ENCODE data around the gene CDC20B. TPM values are rescaled to one million over a fixed set of nuclear protein-coding genes. Genes with fewer than 3 reads are reported as not detected.
A peak's percentile ranks its signal among the peaks of the same experiment; 100 is the strongest.

The CDC20B gene
- polyA plus RNA-seq, 1 experiment, result not detected

DNA sequence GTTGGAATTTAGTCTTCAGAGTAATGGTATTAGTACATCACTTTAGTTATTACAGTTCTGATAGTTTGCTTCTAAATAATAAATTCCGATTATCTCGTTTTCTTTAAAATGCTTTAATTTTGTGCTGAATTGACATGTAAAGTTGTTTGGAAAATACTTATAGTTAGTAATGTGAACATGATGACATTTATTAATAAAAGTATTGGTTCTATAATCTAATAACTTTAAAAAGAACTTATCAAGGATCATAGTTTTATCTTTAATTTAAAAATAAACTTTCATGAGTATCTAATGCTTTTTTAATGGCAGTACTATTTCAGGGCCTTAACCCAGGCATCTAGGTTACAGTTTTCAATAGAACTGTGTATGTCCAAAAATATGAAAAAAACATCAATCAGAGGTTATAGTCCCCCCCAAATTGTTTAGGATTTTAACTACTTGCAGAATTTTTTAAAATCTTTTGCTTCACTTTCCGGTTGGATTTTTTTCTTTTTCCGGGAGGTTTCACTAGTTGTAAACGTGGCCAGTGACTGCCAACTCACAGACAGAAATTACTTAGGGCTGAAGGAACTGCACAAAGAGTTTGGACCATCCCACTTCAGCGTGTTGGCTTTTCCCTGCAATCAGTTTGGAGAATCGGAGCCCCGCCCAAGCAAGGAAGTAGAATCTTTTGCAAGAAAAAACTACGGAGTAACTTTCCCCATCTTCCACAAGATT, 12.3 kb downstream of the CDC20B start:
- ChIA-PET POLR2A (interaction anchor here (1.1 to 1.4 kb wide), 5 partner anchors 175 to 295 kb away, joined by 3 to 12 read pairs (median 5); partner anchors contain the start of gene ESM1), CTCF (interaction anchor here (0.5 to 3.1 kb wide), 30 partner anchors 9 to 671 kb away, joined by 3 to 85 read pairs (median 4); no protein-coding TSS in a partner anchor)
- DNase-seq (ENCODE audit: low read depth, low spot score), result peak; percentile 93
- TF ChIP-seq, protein P1, sequence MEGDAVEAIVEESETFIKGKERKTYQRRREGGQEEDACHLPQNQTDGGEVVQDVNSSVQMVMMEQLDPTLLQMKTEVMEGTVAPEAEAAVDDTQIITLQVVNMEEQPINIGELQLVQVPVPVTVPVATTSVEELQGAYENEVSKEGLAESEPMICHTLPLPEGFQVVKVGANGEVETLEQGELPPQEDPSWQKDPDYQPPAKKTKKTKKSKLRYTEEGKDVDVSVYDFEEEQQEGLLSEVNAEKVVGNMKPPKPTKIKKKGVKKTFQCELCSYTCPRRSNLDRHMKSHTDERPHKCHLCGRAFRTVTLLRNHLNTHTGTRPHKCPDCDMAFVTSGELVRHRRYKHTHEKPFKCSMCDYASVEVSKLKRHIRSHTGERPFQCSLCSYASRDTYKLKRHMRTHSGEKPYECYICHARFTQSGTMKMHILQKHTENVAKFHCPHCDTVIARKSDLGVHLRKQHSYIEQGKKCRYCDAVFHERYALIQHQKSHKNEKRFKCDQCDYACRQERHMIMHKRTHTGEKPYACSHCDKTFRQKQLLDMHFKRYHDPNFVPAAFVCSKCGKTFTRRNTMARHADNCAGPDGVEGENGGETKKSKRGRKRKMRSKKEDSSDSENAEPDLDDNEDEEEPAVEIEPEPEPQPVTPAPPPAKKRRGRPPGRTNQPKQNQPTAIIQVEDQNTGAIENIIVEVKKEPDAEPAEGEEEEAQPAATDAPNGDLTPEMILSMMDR (IDR thresholded peaks at IDR 0.05; ENCODE audit: low read depth, low read length), result no peak
- no peaks in the 10 kb centered on the region for H3K9me3 ChIP-seq (ENCODE audit: control insufficient read depth, insufficient read depth, low read length)
- H3K4me3 ChIP-seq (ENCODE audit: low read depth, low read length), result peak overlapping the region; percentile 78
- H3K27ac ChIP-seq (ENCODE audit: low read depth, low read length), result peak overlapping the region; percentile 63
- no peaks in the 10 kb centered on the region for H3K27me3 ChIP-seq (ENCODE audit: control insufficient read depth, insufficient read depth, low read length)

DNA sequence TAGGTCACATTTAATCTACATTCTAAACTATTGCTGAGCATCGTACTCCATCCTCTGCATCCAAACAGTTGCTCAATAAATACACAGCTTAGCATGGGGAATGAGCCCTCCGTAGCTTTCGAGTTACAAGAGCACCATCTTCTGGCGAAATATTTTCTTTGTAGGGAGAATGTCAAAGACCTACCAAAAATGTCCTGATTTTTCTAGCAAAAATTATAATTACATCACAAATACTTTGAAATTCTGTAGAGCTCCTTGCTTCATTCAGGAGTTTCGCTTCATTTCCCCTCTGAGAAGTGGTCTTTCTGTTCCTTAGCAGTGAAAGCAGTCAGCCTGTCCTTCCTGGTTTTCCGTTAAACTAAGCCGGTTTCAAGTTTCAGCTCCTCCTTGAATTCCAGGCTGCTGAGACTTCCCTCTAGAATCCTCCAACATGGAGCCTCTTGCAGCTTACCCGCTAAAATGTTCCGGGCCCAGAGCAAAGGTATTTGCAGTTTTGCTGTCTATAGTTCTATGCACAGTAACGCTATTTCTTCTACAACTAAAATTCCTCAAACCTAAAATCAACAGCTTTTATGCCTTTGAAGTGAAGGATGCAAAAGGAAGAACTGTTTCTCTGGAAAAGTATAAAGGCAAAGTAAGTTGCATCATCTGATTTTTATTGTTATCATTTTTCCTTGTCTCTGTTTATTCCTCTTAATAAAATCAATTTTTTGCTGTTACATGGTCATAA, 13.0 kb downstream of the CDC20B start, which contains the start of gene GPX8:
GPX8 (plus strand) TSS at position 409 of the 730 bp plus-strand sequence; CDS start at position 431, 22 bp downstream.
- peak within 1 kb of the TSS; percentile 78 for H3K4me3 ChIP-seq (ENCODE audit: low read depth, low read length)
- TF ChIP-seq, protein P1 (IDR thresholded peaks at IDR 0.05; ENCODE audit: low read depth, low read length), result peak; percentile 66
- ChIA-PET CTCF (interaction anchor here (0.5 to 3.1 kb wide), 33 partner anchors 8 to 913 kb away, joined by 3 to 85 read pairs (median 4); no protein-coding TSS in a partner anchor), POLR2A (interaction anchor here (0.6 to 1.4 kb wide), 11 partner anchors 174 to 850 kb away, joined by 3 to 12 read pairs (median 4); partner anchors contain the start of genes ARL15 and ESM1)
- peak; percentile 78 for DNase-seq (ENCODE audit: low read depth, low spot score)
- no peaks in the 10 kb centered on the region for H3K9me3 ChIP-seq (ENCODE audit: control insufficient read depth, insufficient read depth, low read length)
- peak within 1 kb of the TSS; percentile 85 for H3K27ac ChIP-seq (ENCODE audit: low read depth, low read length)
- H3K27me3 ChIP-seq (ENCODE audit: control insufficient read depth, insufficient read depth, low read length), result no peaks in the 10 kb centered on the region

DNA sequence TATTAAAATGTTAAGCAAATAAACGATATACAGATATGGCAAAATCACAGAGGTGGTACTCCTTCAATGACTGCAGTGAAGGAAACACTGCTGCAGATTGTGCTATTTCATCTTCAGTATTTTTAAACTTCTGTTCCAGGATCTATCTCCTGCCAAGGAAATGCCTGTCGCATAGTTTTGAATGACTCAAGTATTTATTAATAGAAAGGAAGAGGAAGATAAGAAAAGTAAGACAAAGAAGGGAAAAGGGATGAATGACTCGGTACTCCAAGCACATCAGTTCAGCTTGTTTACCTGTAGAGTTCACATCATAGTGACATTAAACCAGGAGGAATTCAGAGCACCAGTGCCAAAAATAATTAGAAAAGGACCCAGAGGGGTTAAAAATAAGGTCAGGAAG, 18.1 kb downstream of the CDC20B start:
- TF ChIP-seq, protein P1 (IDR thresholded peaks at IDR 0.05; ENCODE audit: low read depth, low read length), result no peak
- no peak overlapping the region for H3K27ac ChIP-seq (ENCODE audit: low read depth, low read length)
- ChIA-PET POLR2A (no interaction called here), CTCF (no interaction called here)
- H3K4me3 ChIP-seq (ENCODE audit: low read depth, low read length), result no peak overlapping the region
- no peak for DNase-seq (ENCODE audit: low read depth, low spot score)
- no peaks in the 10 kb centered on the region for H3K27me3 ChIP-seq (ENCODE audit: control insufficient read depth, insufficient read depth, low read length)
- no peaks in the 10 kb centered on the region for H3K9me3 ChIP-seq (ENCODE audit: control insufficient read depth, insufficient read depth, low read length)

DNA sequence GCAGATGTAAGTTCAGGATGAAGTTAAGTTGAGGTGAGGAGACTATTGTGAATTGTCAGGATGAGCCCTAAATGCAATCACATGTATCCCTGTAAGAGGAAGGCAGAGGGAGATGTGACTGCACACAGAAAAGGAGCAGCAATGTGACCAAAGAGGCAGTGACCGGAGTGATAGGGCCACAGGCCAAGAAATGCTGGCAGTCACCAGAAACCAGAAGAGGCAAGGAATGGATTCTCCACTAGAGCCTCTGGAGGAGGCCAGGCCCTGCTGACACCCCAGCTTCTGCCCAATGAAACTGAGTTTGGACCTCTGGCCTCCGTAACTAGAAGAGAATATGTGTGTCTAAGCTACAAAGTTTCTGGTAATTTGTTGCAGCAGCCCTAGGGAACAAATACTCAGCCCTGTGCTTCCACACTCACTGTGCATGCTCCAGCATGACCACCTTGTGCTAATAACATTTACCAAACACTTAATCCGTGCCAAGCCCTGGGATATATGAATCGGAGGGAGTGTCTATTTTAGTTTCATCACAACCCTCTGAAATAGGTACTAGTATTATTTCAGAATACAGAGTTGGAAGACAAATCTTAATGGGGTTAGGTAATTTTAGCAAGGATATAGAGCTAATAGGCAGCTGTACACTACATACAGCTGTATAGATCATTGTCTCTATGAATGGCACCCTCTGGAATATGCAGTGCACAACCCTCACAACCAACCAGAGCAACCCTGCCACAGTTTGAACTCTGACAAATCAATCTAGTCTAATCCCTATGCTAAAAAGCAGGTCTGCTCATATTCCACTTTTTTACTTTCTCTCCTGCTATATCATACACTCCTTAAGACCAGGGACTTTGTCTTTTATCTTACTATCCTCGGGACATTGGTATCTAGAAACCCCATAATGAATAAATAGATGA, 20.8 kb downstream of the CDC20B start:
- no peak overlapping the region for H3K27ac ChIP-seq (ENCODE audit: low read depth, low read length)
- CTCF ChIA-PET, result interaction anchor here (0.5 to 4.3 kb wide), 5 partner anchors 8 to 1081 kb away, joined by 3 to 33 read pairs (median 9); partner anchors contain the start of gene GPX8
- no peaks in the 10 kb centered on the region for H3K9me3 ChIP-seq (ENCODE audit: control insufficient read depth, insufficient read depth, low read length)
- DNase-seq (ENCODE audit: low read depth, low spot score), result peak; percentile 55
- no peaks in the 10 kb centered on the region for H3K27me3 ChIP-seq (ENCODE audit: control insufficient read depth, insufficient read depth, low read length)
- TF ChIP-seq, protein P1 (IDR thresholded peaks at IDR 0.05; ENCODE audit: low read depth, low read length), result no peak
- POLR2A ChIA-PET, result interaction anchor here (1.3 to 1.4 kb wide), 2 partner anchors 247 to 251 kb away, joined by 3 read pairs; no protein-coding TSS in a partner anchor
- H3K4me3 ChIP-seq (ENCODE audit: low read depth, low read length), result no peak overlapping the region

Data from AG04450 (cell line).